ENCODE measurements around the gene PID1.

PID1 gene

DNA sequence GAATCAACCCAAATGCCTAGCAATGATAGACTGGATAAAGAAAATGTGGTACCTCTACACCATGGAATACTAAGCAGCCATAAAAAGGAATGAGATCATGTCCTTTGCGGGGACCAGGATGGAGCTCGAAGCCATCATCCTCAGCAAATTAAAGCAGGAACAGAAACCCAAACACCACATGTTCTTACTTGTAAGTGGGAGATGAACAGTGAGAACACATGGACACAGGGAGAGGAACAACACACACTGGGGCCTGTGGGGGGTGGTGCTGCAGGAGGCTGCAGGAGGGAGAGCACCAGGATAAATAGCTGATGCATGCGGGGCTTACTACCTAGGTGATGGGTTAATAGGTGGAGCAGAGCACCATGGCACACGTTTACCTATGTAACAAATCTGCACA lies 8.4 kb upstream of the PID1 start:
- H3K27ac Mint-ChIP-seq: no peak overlapping the region
- TF ChIP-seq, protein P1, sequence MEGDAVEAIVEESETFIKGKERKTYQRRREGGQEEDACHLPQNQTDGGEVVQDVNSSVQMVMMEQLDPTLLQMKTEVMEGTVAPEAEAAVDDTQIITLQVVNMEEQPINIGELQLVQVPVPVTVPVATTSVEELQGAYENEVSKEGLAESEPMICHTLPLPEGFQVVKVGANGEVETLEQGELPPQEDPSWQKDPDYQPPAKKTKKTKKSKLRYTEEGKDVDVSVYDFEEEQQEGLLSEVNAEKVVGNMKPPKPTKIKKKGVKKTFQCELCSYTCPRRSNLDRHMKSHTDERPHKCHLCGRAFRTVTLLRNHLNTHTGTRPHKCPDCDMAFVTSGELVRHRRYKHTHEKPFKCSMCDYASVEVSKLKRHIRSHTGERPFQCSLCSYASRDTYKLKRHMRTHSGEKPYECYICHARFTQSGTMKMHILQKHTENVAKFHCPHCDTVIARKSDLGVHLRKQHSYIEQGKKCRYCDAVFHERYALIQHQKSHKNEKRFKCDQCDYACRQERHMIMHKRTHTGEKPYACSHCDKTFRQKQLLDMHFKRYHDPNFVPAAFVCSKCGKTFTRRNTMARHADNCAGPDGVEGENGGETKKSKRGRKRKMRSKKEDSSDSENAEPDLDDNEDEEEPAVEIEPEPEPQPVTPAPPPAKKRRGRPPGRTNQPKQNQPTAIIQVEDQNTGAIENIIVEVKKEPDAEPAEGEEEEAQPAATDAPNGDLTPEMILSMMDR (IDR thresholded peaks at IDR 0.05; ENCODE audit: unreplicated experiment in 3 of 3): no peak
- no peaks in the 10 kb centered on the region for H3K9me3 Mint-ChIP-seq
- no peak overlapping the region for H3K4me3 Mint-ChIP-seq
- H3K36me3 Mint-ChIP-seq (ENCODE audit: low read depth): no peaks in the 10 kb centered on the region
- H3K4me1 Mint-ChIP-seq: no peaks in the 10 kb centered on the region
- peaks cover 4% of the 10 kb centered on the region for H3K27me3 Mint-ChIP-seq (ENCODE audit: low read depth)

DNA sequence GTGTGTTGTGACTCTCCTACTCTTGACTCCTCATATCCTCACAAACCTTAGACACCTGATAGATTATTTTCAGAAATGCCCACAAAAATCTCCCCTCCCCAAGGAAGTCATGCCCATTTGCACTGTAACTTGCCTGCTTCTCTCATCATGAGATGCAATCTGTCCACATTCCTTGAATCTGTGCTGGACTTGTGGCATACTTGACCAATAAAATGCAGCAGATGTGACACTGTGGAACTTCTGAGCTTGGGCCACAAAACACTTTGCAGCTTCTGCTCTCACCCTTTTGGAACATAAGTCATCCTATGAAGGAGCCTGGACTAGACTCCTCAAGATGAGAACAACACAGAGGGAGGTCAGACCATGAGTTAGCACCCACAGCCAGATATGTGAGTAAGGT lies 4.4 kb upstream of the PID1 start:
- Mint-ChIP-seq H3K36me3 (ENCODE audit: low read depth) (no peaks in the 10 kb centered on the region), H3K27me3 (ENCODE audit: low read depth) (peaks cover 25% of the 10 kb centered on the region), H3K4me1 (peaks cover 10% of the 10 kb centered on the region), H3K9me3 (no peaks in the 10 kb centered on the region), H3K4me3 (no peak overlapping the region), H3K27ac (no peak overlapping the region)
- TF ChIP-seq, protein P1 (IDR thresholded peaks at IDR 0.05; ENCODE audit: unreplicated experiment in 3 of 3): no peak

DNA sequence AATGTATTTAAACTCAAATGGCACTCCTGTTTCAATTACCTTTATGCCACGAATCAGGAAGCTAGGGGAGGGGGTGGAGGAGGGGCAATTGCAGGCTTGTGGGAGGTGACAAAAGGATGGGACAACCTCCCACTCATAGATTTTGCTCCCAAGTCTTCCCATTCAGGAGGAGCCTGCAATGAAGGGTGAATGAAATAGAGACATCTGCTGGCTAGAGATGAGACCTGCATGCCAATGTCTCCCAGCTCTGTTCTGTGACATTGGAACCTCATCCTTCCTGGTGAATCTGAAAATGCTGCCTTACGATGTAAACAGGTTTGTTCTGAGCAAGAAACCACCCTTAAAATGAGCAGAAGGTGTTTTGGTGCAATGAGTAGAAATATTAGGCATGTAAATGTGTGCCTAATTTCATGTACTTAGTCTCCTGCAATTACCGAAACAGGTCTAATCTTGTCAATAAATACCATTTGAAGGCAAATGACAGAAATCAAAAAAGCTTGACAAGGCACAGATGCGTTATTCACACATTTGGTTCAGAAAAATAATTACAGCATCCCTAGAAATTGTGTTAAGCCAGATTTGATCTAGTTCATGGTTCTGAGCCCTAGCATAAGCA lies 2.7 kb upstream of the PID1 start:
- Mint-ChIP-seq H3K36me3 (ENCODE audit: low read depth) (no peaks in the 10 kb centered on the region), H3K27ac (no peak overlapping the region), H3K9me3 (no peaks in the 10 kb centered on the region), H3K27me3 (ENCODE audit: low read depth) (peaks cover 37% of the 10 kb centered on the region), H3K4me1 (peaks cover 15% of the 10 kb centered on the region), H3K4me3 (peak overlapping the region; percentile 31 to 60 (median 39))
- TF ChIP-seq, protein P1 (IDR thresholded peaks at IDR 0.05; ENCODE audit: unreplicated experiment in 3 of 3): peak; percentile 74 to 86 (median 85)

DNA sequence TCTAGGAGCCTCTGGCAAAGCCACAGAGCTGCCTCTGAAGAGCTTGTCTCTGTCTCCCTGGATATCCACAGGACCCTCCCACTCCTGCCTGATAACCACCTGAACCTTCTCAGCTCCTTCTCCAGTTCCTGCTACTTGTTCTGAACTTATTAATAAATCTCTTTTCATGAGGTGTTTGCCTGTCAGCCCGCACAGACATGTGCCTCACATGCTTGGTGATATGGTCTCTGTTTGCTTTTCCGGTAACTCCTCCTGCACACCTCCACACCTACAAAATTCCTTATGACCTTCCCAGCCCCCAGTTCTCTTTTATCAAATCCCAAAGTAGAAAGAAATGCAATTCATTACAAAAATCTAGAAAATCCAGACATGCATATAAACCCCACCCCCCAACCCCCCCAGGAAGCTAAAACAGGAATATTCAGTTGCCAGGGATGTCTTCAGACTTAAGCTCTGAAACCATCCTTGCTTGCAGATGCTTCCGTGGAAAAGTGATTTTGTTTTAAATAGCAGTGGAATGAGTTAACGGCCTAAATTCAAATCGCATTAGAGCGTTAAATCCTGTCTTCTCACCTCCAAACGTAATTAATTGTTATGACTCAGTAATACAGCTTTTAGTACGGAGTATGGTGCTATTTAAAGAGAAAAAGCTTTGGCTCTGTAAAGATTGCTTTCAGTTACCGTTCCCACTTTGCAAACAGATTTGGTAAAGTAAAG lies 2.1 kb upstream of the PID1 start:
- no peak overlapping the region for H3K27ac Mint-ChIP-seq
- peaks cover 42% of the 10 kb centered on the region for H3K27me3 Mint-ChIP-seq (ENCODE audit: low read depth)
- H3K4me3 Mint-ChIP-seq: peak overlapping the region; percentile 31 to 60 (median 39)
- TF ChIP-seq, protein P1 (IDR thresholded peaks at IDR 0.05; ENCODE audit: unreplicated experiment in 3 of 3): no peak
- H3K4me1 Mint-ChIP-seq: peaks cover 19% of the 10 kb centered on the region
- no peaks in the 10 kb centered on the region for H3K36me3 Mint-ChIP-seq (ENCODE audit: low read depth)
- no peaks in the 10 kb centered on the region for H3K9me3 Mint-ChIP-seq

DNA sequence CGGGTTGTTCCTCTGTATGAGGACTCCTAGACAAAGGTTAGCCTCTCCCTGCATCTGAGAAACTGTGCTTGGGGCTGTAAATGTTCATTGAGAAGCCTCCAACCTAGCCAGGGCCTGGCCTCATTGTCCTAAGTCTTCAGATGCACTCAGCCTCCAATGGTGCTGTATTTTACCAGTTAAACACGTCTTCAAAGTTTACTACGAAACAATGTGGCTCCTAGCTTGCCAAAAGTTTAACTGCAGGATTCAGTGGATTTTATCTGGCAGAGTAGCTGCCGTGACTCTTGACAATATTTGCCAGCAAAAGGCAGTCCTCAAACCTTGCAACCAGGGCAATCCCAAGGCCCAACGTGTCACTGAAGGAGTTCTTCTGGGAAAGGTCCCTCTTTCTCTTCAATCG lies 1.1 kb downstream of the PID1 start:
- peaks cover 19% of the 10 kb centered on the region for H3K4me1 Mint-ChIP-seq
- no peaks in the 10 kb centered on the region for H3K36me3 Mint-ChIP-seq (ENCODE audit: low read depth)
- no peaks in the 10 kb centered on the region for H3K9me3 Mint-ChIP-seq
- TF ChIP-seq, protein P1 (IDR thresholded peaks at IDR 0.05; ENCODE audit: unreplicated experiment in 3 of 3): no peak
- H3K27ac Mint-ChIP-seq: peak overlapping the region in 1 of 3 experiments; percentile 30
- peak overlapping the region; percentile 76 to 81 (median 80) for H3K4me3 Mint-ChIP-seq
- peaks cover 39% of the 10 kb centered on the region for H3K27me3 Mint-ChIP-seq (ENCODE audit: low read depth)

All from nephron (organoid).